ENCODE data around the gene GRM1.

Gene GRM1

DNA sequence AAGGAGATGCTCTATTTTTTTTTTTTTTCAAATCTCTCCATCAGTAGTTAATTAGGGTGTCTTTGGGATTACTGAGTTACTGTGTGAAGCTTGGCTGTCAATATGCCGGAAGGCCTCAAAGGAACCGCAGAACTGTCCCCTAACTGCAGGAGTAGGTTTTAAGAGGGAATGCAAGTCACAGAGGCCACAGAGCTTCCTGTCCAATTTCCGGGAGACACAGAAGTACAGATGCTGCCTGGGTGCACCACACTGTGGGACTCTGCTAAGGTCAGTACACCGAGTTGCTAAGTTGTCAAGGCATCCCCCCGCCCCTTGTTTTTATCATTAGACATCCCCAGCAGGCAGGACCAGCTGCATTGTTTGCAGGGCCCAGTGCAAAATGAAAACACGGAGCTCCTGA is 394.6 kb downstream of the GRM1 start:
- TF ChIP-seq, protein P1, sequence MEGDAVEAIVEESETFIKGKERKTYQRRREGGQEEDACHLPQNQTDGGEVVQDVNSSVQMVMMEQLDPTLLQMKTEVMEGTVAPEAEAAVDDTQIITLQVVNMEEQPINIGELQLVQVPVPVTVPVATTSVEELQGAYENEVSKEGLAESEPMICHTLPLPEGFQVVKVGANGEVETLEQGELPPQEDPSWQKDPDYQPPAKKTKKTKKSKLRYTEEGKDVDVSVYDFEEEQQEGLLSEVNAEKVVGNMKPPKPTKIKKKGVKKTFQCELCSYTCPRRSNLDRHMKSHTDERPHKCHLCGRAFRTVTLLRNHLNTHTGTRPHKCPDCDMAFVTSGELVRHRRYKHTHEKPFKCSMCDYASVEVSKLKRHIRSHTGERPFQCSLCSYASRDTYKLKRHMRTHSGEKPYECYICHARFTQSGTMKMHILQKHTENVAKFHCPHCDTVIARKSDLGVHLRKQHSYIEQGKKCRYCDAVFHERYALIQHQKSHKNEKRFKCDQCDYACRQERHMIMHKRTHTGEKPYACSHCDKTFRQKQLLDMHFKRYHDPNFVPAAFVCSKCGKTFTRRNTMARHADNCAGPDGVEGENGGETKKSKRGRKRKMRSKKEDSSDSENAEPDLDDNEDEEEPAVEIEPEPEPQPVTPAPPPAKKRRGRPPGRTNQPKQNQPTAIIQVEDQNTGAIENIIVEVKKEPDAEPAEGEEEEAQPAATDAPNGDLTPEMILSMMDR (conservative IDR thresholded peaks at IDR 0.05): no peak
- H3K27ac ChIP-seq: no peak overlapping the region

DNA sequence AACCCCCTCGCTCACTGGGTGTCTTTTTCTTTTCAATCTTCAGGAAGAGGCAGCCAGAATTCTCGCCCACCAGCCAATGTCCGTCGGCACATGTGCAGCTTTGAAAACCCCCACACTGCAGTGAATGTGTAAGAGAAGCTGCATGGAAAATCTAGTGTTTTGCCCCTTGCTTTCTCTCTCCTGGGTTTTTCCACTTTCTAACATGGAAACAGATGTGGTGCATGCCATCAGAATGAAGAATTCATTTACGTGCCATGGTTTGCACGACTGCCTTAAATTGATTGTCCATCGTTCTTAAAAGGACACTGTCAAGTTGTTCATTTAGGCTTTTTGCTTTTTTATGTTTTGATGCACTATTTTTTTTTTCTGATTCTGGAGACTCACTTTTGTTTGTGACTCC is 397.7 kb downstream of the GRM1 start:
- TF ChIP-seq, protein P1 (conservative IDR thresholded peaks at IDR 0.05): no peak
- H3K27ac ChIP-seq: no peak overlapping the region

DNA sequence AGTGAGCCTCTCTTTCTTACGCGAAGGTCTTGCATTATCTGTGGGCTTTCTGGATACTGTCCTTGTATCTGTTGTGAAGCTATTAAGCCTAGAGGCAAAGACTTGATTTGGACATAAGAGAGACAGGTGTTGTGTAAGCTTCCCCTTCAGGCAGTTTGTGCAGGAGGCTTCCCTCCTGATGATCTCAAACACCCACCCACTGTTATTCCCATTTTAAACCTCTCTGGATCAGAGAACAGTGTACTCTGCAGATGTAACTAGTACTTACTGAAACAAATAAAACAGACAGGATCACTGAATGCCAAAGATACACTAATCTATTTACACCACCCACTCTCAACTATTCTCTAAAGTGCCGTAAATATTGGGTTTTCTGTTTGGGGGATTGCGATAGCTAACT is 401.0 kb downstream of the GRM1 start:
- H3K27ac ChIP-seq: no peak overlapping the region
- TF ChIP-seq, protein P1 (conservative IDR thresholded peaks at IDR 0.05): no peak

DNA sequence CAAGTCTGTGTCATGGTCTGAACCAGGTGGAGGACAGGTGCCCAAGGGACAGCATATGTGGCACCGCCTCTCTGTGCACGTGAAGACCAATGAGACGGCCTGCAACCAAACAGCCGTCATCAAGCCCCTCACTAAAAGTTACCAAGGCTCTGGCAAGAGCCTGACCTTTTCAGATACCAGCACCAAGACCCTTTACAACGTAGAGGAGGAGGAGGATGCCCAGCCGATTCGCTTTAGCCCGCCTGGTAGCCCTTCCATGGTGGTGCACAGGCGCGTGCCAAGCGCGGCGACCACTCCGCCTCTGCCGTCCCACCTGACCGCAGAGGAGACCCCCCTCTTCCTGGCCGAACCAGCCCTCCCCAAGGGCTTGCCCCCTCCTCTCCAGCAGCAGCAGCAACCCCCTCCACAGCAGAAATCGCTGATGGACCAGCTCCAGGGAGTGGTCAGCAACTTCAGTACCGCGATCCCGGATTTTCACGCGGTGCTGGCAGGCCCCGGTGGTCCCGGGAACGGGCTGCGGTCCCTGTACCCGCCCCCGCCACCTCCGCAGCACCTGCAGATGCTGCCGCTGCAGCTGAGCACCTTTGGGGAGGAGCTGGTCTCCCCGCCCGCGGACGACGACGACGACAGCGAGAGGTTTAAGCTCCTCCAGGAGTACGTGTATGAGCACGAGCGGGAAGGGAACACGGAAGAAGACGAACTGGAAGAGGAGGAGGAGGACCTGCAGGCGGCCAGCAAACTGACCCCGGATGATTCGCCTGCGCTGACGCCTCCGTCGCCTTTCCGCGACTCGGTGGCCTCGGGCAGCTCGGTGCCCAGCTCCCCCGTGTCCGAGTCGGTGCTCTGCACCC is 405.2 kb downstream of the GRM1 start:
- TF ChIP-seq, protein P1 (conservative IDR thresholded peaks at IDR 0.05): no peak
- no peak overlapping the region for H3K27ac ChIP-seq

DNA sequence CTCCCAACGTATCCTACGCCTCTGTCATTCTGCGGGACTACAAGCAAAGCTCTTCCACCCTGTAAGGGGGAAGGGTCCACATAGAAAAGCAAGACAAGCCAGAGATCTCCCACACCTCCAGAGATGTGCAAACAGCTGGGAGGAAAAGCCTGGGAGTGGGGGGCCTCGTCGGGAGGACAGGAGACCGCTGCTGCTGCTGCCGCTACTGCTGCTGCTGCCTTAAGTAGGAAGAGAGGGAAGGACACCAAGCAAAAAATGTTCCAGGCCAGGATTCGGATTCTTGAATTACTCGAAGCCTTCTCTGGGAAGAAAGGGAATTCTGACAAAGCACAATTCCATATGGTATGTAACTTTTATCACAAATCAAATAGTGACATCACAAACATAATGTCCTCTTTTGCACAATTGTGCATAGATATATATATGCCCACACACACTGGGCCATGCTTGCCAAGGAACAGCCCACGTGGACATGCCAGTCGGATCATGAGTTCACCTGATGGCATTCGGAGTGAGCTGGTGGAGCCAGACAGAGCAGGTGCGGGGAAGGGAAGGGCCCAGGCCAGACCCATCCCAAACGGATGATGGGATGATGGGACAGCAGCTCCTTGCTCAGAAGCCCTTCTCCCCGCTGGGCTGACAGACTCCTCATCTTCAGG is 406.0 kb downstream of the GRM1 start:
- TF ChIP-seq, protein P1 (conservative IDR thresholded peaks at IDR 0.05): no peak
- no peak overlapping the region for H3K27ac ChIP-seq

DNA sequence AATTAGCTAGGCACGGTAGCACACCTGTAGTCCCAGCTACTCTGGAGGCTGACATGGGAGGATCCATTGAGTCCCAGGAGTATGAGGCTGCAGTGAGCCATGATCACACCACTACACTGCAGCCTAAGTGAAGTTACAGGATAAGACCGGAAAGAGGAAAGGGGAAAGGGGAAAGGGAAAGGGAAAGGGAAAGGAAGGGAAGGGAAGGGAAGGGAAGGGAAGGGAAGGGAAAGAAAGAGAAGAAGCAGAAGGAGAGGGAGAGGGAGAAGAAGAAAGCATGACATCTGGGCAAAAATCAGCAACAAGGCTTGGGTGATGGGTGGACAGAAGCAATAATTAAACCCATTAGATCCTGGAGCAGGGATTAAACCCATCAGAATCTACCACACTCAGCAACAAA is 413.0 kb downstream of the GRM1 start:
- TF ChIP-seq, protein P1 (conservative IDR thresholded peaks at IDR 0.05): no peak
- H3K27ac ChIP-seq: no peak overlapping the region

DNA sequence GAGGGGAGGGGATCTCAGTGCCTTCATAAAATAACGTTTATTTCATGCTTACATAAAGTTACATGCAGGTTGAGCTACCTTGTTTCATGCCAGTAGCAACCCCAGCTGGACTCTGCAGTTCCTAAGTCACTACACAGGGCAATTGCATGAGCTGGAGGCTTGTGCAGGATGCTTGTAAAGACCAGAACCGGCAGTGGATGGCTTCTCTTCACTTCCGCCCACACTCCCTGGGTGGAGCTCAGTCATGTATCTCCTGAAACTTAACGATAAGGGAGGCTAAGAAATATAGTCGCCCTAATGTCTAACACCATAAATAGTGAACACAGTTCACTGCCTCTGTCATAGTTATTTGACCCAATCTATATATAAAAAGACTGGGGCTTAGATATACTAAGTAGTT is 415.3 kb downstream of the GRM1 start:
- TF ChIP-seq, protein P1 (conservative IDR thresholded peaks at IDR 0.05): no peak
- H3K27ac ChIP-seq: no peak overlapping the region
